NT2/D1 (cell line): ENCODE results near the gene MYO15B.

Source experiments
- YY1 ChIP-seq: IDR thresholded peaks from 2 replicates; pipeline ENCODE4 v1.6.1; 2011; ENCODE audit not compliant: insufficient read length, insufficient read depth
- ZNF274 ChIP-seq: IDR thresholded peaks from 2 replicates; pipeline ENCODE4 v1.6.1; 2011; ENCODE audit warnings: mild to moderate bottlenecking, low read depth, low read length

DNA sequence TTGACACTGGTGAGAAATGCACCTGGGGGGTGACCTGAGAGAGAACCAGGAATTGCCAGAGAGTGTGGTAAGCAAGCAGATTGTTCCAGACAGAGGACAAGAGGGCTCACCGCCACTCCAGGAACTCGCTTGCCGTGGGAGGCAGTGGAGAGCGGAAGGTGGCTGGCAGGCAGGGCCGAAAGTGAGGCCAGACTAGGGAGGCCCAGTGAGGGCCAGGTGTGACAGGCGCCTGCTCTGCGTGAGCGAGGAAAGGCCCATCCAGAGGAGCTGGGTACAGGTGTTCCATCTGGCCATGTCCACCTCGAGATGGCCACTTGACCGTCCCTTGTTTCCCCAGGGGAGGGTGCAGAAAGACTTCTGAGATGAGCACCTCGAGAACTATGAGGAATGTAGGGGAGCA, 11.9 kb upstream of the MYO15B start:
- TF ChIP-seq YY1 (no peak), ZNF274 (no peak)
